Stimulated activated CD4-positive, alpha-beta T cell treated with anti-CD3 and anti-CD28 coated beads, TNF-alpha, amount 100 ng/mL, for 1 hour (primary cell): Measurements from ENCODE around the gene PALMD.

Experiments used
- DNase-seq, 3 donors: peaks; one replicate each; pipeline ENCODE4 v3.0.0-alpha.2; 2020; ENCODE audit warnings: low read depth in 3 of 3, low spot score in 1 of 3

Gene PALMD

GRCh38 chr1:99634971-99635624, 10.8 kb upstream of the PALMD start:
- no peak for DNase-seq

GRCh38 chr1:99635664-99636063, 10.2 kb upstream of the PALMD start:
- DNase-seq, result no peak

- no peak for DNase-seq
Measured at GRCh38 chr1:99636647-99637175, 9.2 kb upstream of the PALMD start.

GRCh38 chr1:99638853-99639252, 7.1 kb upstream of the PALMD start:
- DNase-seq, result no peak

- DNase-seq, result no peak
Measured at GRCh38 chr1:99639408-99639807, 6.5 kb upstream of the PALMD start.

- no peak for DNase-seq
Measured at GRCh38 chr1:99639945-99640344, 6.0 kb upstream of the PALMD start.

- no peak for DNase-seq
Measured at GRCh38 chr1:99640672-99641071, 5.2 kb upstream of the PALMD start.

- DNase-seq, result no peak
Measured at GRCh38 chr1:99641558-99641957, 4.4 kb upstream of the PALMD start.

- no peak for DNase-seq
Measured at GRCh38 chr1:99642053-99642452, 3.9 kb upstream of the PALMD start.

- DNase-seq, result no peak
Measured at GRCh38 chr1:99643021-99643779, 2.7 kb upstream of the PALMD start.

GRCh38 chr1:99644279-99645004, 1.5 kb upstream of the PALMD start:
- DNase-seq, result no peak

- DNase-seq, result no peak
Measured at GRCh38 chr1:99645203-99645602, 710 bp upstream of the PALMD start.

- DNase-seq, result no peak
Measured at GRCh38 chr1:99646868-99647267, 955 bp downstream of the PALMD start.

- DNase-seq, result no peak
Measured at GRCh38 chr1:99647490-99647889, 1.6 kb downstream of the PALMD start.

- no peak for DNase-seq
Measured at GRCh38 chr1:99648107-99648506, 2.2 kb downstream of the PALMD start.

- no peak for DNase-seq
Measured at GRCh38 chr1:99650030-99650429, 4.1 kb downstream of the PALMD start.

- DNase-seq, result no peak
Measured at GRCh38 chr1:99650773-99651437, 5.0 kb downstream of the PALMD start.

GRCh38 chr1:99652881-99653281, 7.0 kb downstream of the PALMD start:
- DNase-seq, result no peak

- DNase-seq, result no peak
Measured at GRCh38 chr1:99655376-99655775, 9.5 kb downstream of the PALMD start.

GRCh38 chr1:99656701-99657100, 10.8 kb downstream of the PALMD start:
- DNase-seq, result no peak
